HG02623 (cell line): ENCODE measurements around the gene ITPRIPL1.

Experiments
- ATAC-seq: cut with Tn5 transposase; IDR thresholded peaks from one replicate; pipeline ENCODE4 v1.9.1; 2021; ENCODE audit warnings: moderate library complexity; ENCODE audit not compliant: unreplicated experiment

The ITPRIPL1 gene

DNA sequence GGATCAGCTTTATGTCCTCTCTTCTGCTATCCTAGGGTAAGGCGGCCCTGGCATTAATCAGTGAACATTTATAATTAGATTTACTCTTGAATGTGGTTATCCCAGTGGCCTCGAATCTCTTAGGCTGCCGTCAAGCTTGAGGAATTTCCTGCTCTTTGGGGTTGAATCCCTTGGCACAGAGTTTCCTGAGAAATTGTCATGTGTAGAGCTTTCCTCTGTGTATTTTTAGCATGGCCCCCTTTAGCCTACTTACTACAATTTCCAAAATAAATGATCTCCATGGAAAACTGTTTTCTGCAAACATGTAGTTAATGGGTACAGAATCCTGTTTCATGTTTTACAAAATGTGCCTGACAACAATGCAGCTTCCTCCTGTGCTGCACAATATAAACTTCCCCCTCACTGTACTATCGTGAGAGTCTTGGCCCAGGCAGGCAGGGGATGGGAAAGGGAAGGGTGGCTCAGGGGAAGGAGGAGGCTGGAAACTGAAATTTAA is 28.5 kb downstream of the ITPRIPL1 start:
- ATAC-seq: no peak

DNA sequence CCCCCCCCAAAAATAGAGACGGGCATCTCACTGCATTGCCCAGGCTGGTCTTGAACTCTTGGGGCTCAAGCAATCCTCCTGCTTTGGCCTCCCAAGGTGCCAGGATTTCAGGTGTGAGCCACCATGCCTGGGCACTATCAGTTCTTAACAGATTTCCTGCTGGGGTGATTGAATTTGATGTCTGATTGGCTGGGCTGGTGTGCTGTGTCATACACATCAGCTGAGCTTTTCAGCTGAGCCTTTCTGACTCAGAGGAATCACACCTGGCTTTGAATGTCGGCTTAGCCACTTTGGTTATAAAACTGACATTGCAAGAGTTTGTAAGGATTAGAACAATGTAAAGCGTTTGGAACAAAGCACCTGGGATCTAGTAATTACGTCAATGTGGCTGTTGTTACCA is 29.4 kb downstream of the ITPRIPL1 start:
- no peak for ATAC-seq

DNA sequence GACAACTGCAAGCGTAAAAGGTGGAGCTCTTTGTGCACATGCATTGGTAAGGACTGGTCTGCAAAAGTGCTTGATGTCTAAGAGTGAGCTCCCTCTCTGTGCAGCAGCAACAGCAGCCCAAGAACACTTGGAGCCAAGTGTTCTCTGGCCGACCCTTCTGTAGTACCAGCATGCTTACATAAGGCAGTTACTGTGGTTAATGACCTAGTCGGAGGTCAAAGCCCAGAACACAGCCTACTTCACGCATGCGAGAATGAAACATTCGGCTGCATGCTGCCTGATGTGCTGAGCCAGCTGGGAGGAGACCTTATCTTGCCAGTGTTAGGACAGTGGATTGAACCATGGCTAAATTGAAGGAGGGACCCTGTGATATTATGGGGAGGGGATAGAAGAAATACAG is 31.8 kb downstream of the ITPRIPL1 start:
- no peak for ATAC-seq

DNA sequence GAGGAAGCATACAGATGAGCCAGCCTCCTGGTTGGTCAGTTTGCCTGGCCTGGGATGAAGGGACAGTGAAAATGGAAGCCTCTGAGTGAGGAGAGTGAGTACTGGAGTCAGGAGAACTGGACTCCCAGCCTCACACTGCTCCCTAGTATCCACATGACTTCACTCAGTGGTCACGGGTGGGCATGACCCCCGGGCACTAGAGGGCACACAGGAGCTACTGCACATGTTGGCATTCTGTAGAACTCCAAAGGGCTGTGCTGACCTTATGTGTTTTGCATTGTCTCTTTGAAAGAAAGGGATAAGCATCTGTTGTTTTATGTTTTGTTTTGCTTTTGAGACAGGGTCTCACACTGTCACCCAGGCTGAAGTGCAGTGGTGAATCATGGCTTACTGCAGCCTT is 34.2 kb downstream of the ITPRIPL1 start:
- ATAC-seq: no peak

DNA sequence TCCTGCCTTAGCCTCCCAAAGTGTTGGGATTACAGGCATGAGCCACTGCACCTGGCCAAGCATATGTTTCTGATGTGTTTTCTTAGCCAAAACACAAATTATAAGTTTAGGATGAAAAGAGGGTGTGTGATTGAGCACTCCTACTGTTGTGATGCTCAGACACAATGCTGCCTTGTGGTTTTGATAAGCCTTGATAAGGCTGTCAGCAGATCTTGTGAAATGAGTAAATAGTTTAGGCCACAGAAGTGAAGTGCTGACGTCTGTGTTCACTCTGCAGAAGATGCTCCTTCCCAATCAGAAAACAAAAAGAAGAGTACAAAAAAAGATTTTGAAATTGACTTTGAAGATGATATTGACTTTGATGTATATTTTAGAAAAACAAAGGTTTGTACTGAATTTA is 34.7 kb downstream of the ITPRIPL1 start:
- ATAC-seq: no peak

DNA sequence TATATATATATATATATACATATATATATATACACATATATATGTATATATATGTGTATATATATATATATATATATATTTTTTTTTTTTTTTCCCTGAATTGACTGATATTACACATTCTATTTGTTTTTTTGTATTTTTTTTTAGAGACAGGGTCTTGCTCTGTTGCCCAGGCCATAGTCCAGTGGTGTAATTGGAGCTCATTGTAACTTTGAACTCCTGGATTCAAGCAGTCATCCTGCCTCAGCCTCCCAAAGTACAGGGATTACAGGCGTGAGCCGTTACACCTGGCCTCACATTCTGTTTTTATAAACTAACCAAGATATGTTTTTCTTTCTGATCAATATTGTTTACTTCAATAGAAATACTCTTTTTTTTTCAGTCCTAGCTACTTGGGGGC is 36.6 kb downstream of the ITPRIPL1 start:
- ATAC-seq: no peak

DNA sequence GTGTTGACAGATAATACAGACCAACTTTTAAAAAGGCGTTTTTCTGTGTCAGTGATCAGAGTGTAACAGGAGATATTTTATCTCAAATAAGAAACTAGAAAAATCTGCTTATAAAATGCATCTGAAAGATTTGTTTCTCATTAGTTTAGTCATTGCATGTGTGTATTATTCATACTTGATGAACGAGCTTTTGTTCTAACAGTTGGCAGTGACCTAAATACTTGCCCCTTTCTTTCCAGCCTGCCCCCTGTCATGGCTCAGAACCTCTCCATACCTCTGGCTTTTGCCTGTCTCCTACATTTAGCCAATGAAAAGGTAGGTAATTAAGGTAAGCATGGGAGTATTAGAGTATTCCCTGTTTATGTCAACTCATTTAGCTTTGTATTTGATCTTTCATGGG is 44.1 kb downstream of the ITPRIPL1 start:
- no peak for ATAC-seq

DNA sequence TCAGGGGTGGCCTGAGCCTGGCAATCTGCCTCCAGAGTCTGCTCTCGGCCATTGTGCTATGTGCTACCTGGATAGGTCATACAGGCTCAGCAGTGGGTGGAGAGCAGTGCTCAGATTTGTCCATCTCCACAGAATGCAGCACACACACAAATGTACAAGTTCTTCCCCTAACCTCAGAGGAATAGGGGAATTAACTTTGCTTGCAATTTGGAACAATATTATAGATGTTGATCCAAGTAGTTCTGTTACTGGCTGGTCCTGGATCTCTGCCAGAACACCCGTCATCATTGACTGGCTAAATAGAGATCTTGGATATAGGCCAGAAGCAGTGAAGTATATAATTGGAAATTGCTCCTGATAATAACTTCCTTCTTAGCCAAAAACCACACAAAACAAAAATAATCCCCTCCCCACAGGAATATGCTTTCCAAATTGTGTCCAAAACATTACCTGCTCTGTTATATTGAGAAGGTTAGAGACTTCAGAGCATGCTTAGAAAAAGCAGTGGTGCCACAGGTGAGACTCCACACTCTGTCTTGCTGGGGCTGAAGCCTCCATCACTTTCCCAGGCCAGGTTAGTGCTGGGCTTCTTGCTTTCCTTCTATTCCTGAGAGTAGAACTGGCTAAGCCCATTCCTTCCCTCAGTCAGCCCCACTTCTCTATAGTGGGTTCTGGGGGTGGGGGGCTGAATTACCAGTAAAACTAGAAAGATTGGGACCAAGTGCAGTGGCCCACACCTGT is 49.3 kb downstream of the ITPRIPL1 start:
- no peak for ATAC-seq
